ENCODE measurements around the gene ZNF831.

DNA sequence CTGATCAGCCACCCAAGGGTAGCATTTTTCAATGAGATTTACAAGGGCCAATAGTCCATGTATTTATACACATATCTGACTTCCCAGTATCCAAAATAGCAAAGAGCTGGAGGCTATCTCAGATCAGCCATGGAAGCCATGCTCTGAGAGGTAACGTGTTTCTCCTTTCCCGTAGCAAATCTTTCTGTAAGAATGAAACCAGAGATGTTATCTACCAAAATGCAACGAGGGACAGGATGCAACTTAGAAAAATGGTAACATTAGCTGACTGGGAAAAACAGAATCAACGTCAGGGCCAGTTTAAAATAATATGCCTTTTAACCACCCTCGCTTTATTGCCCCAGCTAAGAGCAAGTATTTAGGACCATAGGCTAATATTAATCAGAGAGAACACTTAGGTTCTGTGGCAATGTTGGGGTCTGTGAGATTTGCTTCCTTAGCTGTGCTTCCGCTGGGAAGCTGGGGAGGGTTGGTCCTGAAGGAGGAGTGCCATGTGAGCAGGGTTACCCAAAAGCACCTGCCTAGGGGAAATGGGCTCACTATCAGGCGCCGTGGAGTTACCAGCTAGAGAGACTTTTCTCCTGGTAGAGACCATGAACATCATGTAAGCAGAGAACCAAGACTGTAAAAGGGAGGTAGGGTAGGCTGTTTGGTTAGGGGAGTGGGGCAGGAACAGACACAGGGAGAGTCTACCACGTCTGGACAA, 1.2 kb downstream of the ZNF831 start:
- TF ChIP-seq, protein P1, sequence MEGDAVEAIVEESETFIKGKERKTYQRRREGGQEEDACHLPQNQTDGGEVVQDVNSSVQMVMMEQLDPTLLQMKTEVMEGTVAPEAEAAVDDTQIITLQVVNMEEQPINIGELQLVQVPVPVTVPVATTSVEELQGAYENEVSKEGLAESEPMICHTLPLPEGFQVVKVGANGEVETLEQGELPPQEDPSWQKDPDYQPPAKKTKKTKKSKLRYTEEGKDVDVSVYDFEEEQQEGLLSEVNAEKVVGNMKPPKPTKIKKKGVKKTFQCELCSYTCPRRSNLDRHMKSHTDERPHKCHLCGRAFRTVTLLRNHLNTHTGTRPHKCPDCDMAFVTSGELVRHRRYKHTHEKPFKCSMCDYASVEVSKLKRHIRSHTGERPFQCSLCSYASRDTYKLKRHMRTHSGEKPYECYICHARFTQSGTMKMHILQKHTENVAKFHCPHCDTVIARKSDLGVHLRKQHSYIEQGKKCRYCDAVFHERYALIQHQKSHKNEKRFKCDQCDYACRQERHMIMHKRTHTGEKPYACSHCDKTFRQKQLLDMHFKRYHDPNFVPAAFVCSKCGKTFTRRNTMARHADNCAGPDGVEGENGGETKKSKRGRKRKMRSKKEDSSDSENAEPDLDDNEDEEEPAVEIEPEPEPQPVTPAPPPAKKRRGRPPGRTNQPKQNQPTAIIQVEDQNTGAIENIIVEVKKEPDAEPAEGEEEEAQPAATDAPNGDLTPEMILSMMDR (IDR thresholded peaks at IDR 0.05; ENCODE audit: borderline replicate concordance, extremely low read depth, low read length, poor library complexity, severe bottlenecking) = no peak
- TF ChIP-seq EZH2 (IDR thresholded peaks at IDR 0.05; ENCODE audit: borderline replicate concordance, low read depth, low read length, severe bottlenecking) = no peak
